HEK293 (cell line): Measurements from ENCODE around the gene PEPD.

ENCODE experiments used
- CTCF ChIA-PET: fragments of 350-600 bp; formaldehyde crosslinking; extraction: SDS; loops from one replicate; lab custom pipeline; 2021; ENCODE audit warnings: antibody characterized with exemption; lab: Yijun Ruan, JAX
- POLR2A ChIA-PET: fragments of 300-600 bp; formaldehyde crosslinking; extraction: SDS; loops from one replicate; lab custom pipeline; 2020; ENCODE audit warnings: antibody characterized with exemption, inconsistent platforms; lab: Yijun Ruan, JAX
- H3K27ac ChIP-seq: fragments of 200-500 bp; sonication (Bioruptor generic); 2 replicates; pipeline ENCODE4 v1.5.1; 2014; ENCODE audit warnings: low read depth, low read length, control low read depth, inconsistent platforms; ENCODE audit errors: extremely low read depth
- H3K36me3 ChIP-seq, 2 experiments: fragments of 200-500 bp in 1 of 2; sonication (Bioruptor generic) in 1 of 2; 1 replicate in 1 of 2; 2 replicates in 1 of 2; pipeline ENCODE4 v1.5.1; 2014 to 2017; ENCODE audit warnings: inconsistent platforms in 2 of 2, low read length in 2 of 2; ENCODE audit not compliant: control insufficient read depth in 2 of 2, insufficient read depth in 1 of 2
- H3K4me1 ChIP-seq: fragments of 200-500 bp; sonication (Bioruptor generic); 2 replicates; pipeline ENCODE4 v1.5.1; 2014; ENCODE audit warnings: mild to moderate bottlenecking, low read length, inconsistent platforms; ENCODE audit not compliant: control insufficient read depth, insufficient read depth
- H3K4me3 ChIP-seq: 2 replicates; pipeline ENCODE4 v1.5.1; 2011; ENCODE audit warnings: low read depth, mild to moderate bottlenecking, control low read depth, low read length, moderate library complexity
- H3K9me3 ChIP-seq: fragments of 200-500 bp; sonication (Bioruptor generic); 2 replicates; pipeline ENCODE4 v1.5.1; 2014; ENCODE audit warnings: low read depth, low read length, inconsistent platforms; ENCODE audit not compliant: control insufficient read depth, insufficient read depth
- GFI1B ChIP-seq: fragments of 450-650 bp; formaldehyde crosslinking; IDR thresholded peaks from 2 replicates; pipeline ENCODE4 v1.5.1; 2016; ENCODE audit warnings: missing biosample characterization, missing genetic modification characterization
- GLI2 ChIP-seq: fragments of 450-650 bp; formaldehyde crosslinking; IDR thresholded peaks from 2 replicates; pipeline ENCODE4; 2017; ENCODE audit warnings: missing biosample characterization, missing genetic modification characterization, low read depth, borderline replicate concordance
- GLI4 ChIP-seq: fragments of 450-650 bp; formaldehyde crosslinking; IDR thresholded peaks from 2 replicates; pipeline ENCODE4 v1.5.1; 2016; ENCODE audit warnings: missing biosample characterization, missing genetic modification characterization
- GLIS1 ChIP-seq: fragments of 450-650 bp; formaldehyde crosslinking; IDR thresholded peaks from 2 replicates; pipeline ENCODE4 v1.5.1; 2016; ENCODE audit warnings: missing biosample characterization, missing genetic modification characterization
- KLF16 ChIP-seq: fragments of 450-650 bp; formaldehyde crosslinking; IDR thresholded peaks from 2 replicates; pipeline ENCODE4 v1.5.1; 2017; ENCODE audit warnings: missing biosample characterization, missing genetic modification characterization
- KLF9 ChIP-seq: fragments of 450-650 bp; formaldehyde crosslinking; IDR thresholded peaks from 2 replicates; pipeline ENCODE4 v1.5.1; 2016; ENCODE audit warnings: missing biosample characterization, missing genetic modification characterization, low read depth
- OVOL3 ChIP-seq: fragments of 450-650 bp; formaldehyde crosslinking; IDR thresholded peaks from 2 replicates; pipeline ENCODE4 v1.5.1; 2016; ENCODE audit warnings: missing biosample characterization, missing genetic modification characterization
- SP7 ChIP-seq: fragments of 450-650 bp; formaldehyde crosslinking; IDR thresholded peaks from 2 replicates; pipeline ENCODE4 v1.5.1; 2016; ENCODE audit warnings: missing biosample characterization, missing genetic modification characterization
- TRIM28 ChIP-seq: IDR thresholded peaks from 2 replicates; pipeline ENCODE4 v1.6.1; 2011; ENCODE audit warnings: low read length, control low read depth, borderline replicate concordance
- ZBTB21 ChIP-seq: fragments of 450-650 bp; formaldehyde crosslinking; IDR thresholded peaks from 2 replicates; pipeline ENCODE4 v1.5.1; 2017; ENCODE audit warnings: missing biosample characterization, missing genetic modification characterization
- ZBTB7A ChIP-seq: fragments of 450-650 bp; formaldehyde crosslinking; IDR thresholded peaks from 2 replicates; pipeline ENCODE4 v1.5.1; 2016; ENCODE audit warnings: low read depth, missing biosample characterization, missing genetic modification characterization
- ZFHX2 ChIP-seq: fragments of 450-650 bp; formaldehyde crosslinking; conservative IDR thresholded peaks from 2 replicates; pipeline ENCODE4 v1.5.1; 2016; ENCODE audit warnings: missing biosample characterization, missing genetic modification characterization
- ZFP37 ChIP-seq: fragments of 450-650 bp; formaldehyde crosslinking; IDR thresholded peaks from 2 replicates; pipeline ENCODE4 v1.5.1; 2016; ENCODE audit warnings: missing biosample characterization, missing genetic modification characterization
- ZNF114 ChIP-seq: fragments of 450-650 bp; formaldehyde crosslinking; IDR thresholded peaks from 2 replicates; pipeline ENCODE4 v1.5.0; 2017; ENCODE audit warnings: missing biosample characterization, missing genetic modification characterization
- ZNF169 ChIP-seq: fragments of 450-650 bp; formaldehyde crosslinking; IDR thresholded peaks from 2 replicates; pipeline ENCODE4 v1.5.1; 2016; ENCODE audit warnings: missing biosample characterization, missing genetic modification characterization
- ZNF324 ChIP-seq: fragments of 450-650 bp; formaldehyde crosslinking; IDR thresholded peaks from 2 replicates; pipeline ENCODE4 v1.5.1; 2016; ENCODE audit warnings: missing biosample characterization, missing genetic modification characterization
- ZNF404 ChIP-seq: fragments of 450-650 bp; formaldehyde crosslinking; IDR thresholded peaks from 2 replicates; pipeline ENCODE4 v1.5.1; 2017; ENCODE audit warnings: missing biosample characterization, missing genetic modification characterization
- ZNF513 ChIP-seq: fragments of 450-650 bp; IDR thresholded peaks from 2 replicates; pipeline ENCODE4 v1.5.1; 2018; ENCODE audit warnings: missing biosample characterization, missing genetic modification characterization
- ZNF514 ChIP-seq: fragments of 450-650 bp; formaldehyde crosslinking; IDR thresholded peaks from 2 replicates; pipeline ENCODE4 v1.5.1; 2016; ENCODE audit warnings: missing biosample characterization, missing genetic modification characterization
- ZNF529 ChIP-seq: fragments of 450-650 bp; formaldehyde crosslinking; IDR thresholded peaks from 2 replicates; pipeline ENCODE4 v1.5.1; 2017; ENCODE audit warnings: missing genetic modification characterization, missing biosample characterization; ENCODE audit not compliant: insufficient replicate concordance
- ZNF558 ChIP-seq: fragments of 450-650 bp; formaldehyde crosslinking; IDR thresholded peaks from 2 replicates; pipeline ENCODE4 v1.5.1; 2016; ENCODE audit warnings: missing biosample characterization, missing genetic modification characterization
- ZNF621 ChIP-seq: fragments of 450-650 bp; formaldehyde crosslinking; IDR thresholded peaks from 2 replicates; pipeline ENCODE4 v1.5.1; 2017; ENCODE audit warnings: missing biosample characterization, missing genetic modification characterization
- ZNF660 ChIP-seq: fragments of 450-650 bp; IDR thresholded peaks from 2 replicates; pipeline ENCODE4 v1.5.1; 2018; ENCODE audit warnings: missing biosample characterization, mild to moderate bottlenecking, missing genetic modification characterization
- ZNF704 ChIP-seq: fragments of 450-650 bp; formaldehyde crosslinking; IDR thresholded peaks from 2 replicates; pipeline ENCODE4 v1.5.1; 2016; ENCODE audit warnings: missing biosample characterization, missing genetic modification characterization
- ZNF747 ChIP-seq: fragments of 450-650 bp; formaldehyde crosslinking; IDR thresholded peaks from 2 replicates; pipeline ENCODE4 v1.5.1; 2016; ENCODE audit warnings: missing biosample characterization, missing genetic modification characterization
- ZNF776 ChIP-seq: fragments of 450-650 bp; formaldehyde crosslinking; IDR thresholded peaks from 2 replicates; pipeline ENCODE4 v1.5.0; 2017; ENCODE audit warnings: missing biosample characterization, missing genetic modification characterization, borderline replicate concordance
- ZNF785 ChIP-seq: fragments of 450-650 bp; formaldehyde crosslinking; IDR thresholded peaks from 2 replicates; pipeline ENCODE4 v1.5.1; 2016; ENCODE audit warnings: missing biosample characterization, missing genetic modification characterization
- ZSCAN18 ChIP-seq: fragments of 450-650 bp; formaldehyde crosslinking; IDR thresholded peaks from 2 replicates; pipeline ENCODE4 v1.5.1; 2016; ENCODE audit warnings: missing biosample characterization, missing genetic modification characterization
- TF ChIP-seq, protein P1 (sequence below): fragments of 450-650 bp; formaldehyde crosslinking; IDR thresholded peaks from 2 replicates; pipeline ENCODE4 v1.5.1; 2017; ENCODE audit warnings: missing biosample characterization, missing genetic modification characterization
- TF ChIP-seq, protein P2 (sequence below): fragments of 450-650 bp; formaldehyde crosslinking; IDR thresholded peaks from 2 replicates; pipeline ENCODE4 v1.5.1; 2016; ENCODE audit warnings: missing biosample characterization, missing genetic modification characterization

PEPD gene

GRCh38 chr19:33554391-33554790 is 32.8 kb upstream of the PEPD start (continued):
- no peak for TF ChIP-seq ZNF404 (tag by site-specific recombination)
- no peak for TF ChIP-seq GFI1B (tag by site-specific recombination)
- TF ChIP-seq ZNF747, result peak; percentile 92
- no peak for TF ChIP-seq ZBTB21 (tag by site-specific recombination)
- TF ChIP-seq ZNF660 (tag by site-specific recombination), result no peak
- no peak for TF ChIP-seq GLI2
- TF ChIP-seq OVOL3 (tag by site-specific recombination), result no peak
- TF ChIP-seq ZNF529 (tag by site-specific recombination), result no peak
- TF ChIP-seq ZNF704, result no peak
- TF ChIP-seq KLF16 (tag by site-specific recombination), result no peak
- no peak for TF ChIP-seq ZNF324 (tag by site-specific recombination)
- no peak for TF ChIP-seq SP7 (tag by site-specific recombination)
- TF ChIP-seq TRIM28, result no peak
- peak; percentile 41 for TF ChIP-seq ZFHX2 (tag by site-specific recombination)
- TF ChIP-seq ZNF785 (tag by site-specific recombination), result 0 out of 2 replicates have a peak, but pooled peaks have one; percentile 38
- no peak for TF ChIP-seq GLIS1
- 0 out of 2 replicates have a peak, but pooled peaks have one; percentile 22 for TF ChIP-seq ZNF114 (tag by site-specific recombination)
- no peak for TF ChIP-seq ZNF169 (tag by site-specific recombination)
- peak; percentile 79; the same call in 1 of the 2 replicates for TF ChIP-seq ZNF621 (tag by site-specific recombination)
- no peak for TF ChIP-seq ZBTB7A (tag by site-specific recombination)
- TF ChIP-seq ZSCAN18 (tag by site-specific recombination), result no peak
- TF ChIP-seq, protein P1, sequence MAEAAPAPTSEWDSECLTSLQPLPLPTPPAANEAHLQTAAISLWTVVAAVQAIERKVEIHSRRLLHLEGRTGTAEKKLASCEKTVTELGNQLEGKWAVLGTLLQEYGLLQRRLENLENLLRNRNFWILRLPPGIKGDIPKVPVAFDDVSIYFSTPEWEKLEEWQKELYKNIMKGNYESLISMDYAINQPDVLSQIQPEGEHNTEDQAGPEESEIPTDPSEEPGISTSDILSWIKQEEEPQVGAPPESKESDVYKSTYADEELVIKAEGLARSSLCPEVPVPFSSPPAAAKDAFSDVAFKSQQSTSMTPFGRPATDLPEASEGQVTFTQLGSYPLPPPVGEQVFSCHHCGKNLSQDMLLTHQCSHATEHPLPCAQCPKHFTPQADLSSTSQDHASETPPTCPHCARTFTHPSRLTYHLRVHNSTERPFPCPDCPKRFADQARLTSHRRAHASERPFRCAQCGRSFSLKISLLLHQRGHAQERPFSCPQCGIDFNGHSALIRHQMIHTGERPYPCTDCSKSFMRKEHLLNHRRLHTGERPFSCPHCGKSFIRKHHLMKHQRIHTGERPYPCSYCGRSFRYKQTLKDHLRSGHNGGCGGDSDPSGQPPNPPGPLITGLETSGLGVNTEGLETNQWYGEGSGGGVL (tag by site-specific recombination), result no peak
- no peak for TF ChIP-seq ZNF776 (tag by site-specific recombination)
- no peak for TF ChIP-seq ZNF558 (tag by site-specific recombination)

GRCh38 chr19:33553530-33554310 is 32.1 kb upstream of the PEPD start:
- no peak overlapping the region for H3K4me3 ChIP-seq
- no peaks in the 10 kb centered on the region for H3K4me1 ChIP-seq
- POLR2A ChIA-PET, result no interaction called here
- H3K9me3 ChIP-seq, result no peaks in the 10 kb centered on the region
- H3K36me3 ChIP-seq, result no peaks in the 10 kb centered on the region
- no peak overlapping the region for H3K27ac ChIP-seq
- CTCF ChIA-PET, result interaction anchor here (0.6 to 0.7 kb wide), 2 partner anchors 10 to 800 kb away, joined by 3 to 5 read pairs; no protein-coding TSS in a partner anchor
- no peak for TF ChIP-seq ZNF513 (tag by site-specific recombination)
- TF ChIP-seq KLF9, result no peak
- TF ChIP-seq GLI4 (tag by site-specific recombination), result no peak
- TF ChIP-seq, protein P2, sequence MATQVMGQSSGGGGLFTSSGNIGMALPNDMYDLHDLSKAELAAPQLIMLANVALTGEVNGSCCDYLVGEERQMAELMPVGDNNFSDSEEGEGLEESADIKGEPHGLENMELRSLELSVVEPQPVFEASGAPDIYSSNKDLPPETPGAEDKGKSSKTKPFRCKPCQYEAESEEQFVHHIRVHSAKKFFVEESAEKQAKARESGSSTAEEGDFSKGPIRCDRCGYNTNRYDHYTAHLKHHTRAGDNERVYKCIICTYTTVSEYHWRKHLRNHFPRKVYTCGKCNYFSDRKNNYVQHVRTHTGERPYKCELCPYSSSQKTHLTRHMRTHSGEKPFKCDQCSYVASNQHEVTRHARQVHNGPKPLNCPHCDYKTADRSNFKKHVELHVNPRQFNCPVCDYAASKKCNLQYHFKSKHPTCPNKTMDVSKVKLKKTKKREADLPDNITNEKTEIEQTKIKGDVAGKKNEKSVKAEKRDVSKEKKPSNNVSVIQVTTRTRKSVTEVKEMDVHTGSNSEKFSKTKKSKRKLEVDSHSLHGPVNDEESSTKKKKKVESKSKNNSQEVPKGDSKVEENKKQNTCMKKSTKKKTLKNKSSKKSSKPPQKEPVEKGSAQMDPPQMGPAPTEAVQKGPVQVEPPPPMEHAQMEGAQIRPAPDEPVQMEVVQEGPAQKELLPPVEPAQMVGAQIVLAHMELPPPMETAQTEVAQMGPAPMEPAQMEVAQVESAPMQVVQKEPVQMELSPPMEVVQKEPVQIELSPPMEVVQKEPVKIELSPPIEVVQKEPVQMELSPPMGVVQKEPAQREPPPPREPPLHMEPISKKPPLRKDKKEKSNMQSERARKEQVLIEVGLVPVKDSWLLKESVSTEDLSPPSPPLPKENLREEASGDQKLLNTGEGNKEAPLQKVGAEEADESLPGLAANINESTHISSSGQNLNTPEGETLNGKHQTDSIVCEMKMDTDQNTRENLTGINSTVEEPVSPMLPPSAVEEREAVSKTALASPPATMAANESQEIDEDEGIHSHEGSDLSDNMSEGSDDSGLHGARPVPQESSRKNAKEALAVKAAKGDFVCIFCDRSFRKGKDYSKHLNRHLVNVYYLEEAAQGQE, result no peak
- TF ChIP-seq ZNF514 (tag by site-specific recombination), result no peak
- no peak for TF ChIP-seq ZNF169 (tag by site-specific recombination)
- no peak for TF ChIP-seq ZFP37 (tag by site-specific recombination)
